C4-2B (cell line): ENCODE data around the gene CLK4.

ENCODE experiments used
- H3K27ac ChIP-seq: fragments of 450-650 bp; 2 replicates; pipeline ENCODE4 v1.5.1; 2017
- ZFX ChIP-seq: fragments of 450-650 bp; IDR thresholded peaks from 2 replicates; pipeline ENCODE4 v1.6.1; 2017
- TF ChIP-seq, protein P1 (sequence below): fragments of 450-650 bp; conservative IDR thresholded peaks from 2 replicates; pipeline ENCODE4 v1.5.1; 2017; ENCODE audit warnings: mild to moderate bottlenecking

CLK4 gene

DNA sequence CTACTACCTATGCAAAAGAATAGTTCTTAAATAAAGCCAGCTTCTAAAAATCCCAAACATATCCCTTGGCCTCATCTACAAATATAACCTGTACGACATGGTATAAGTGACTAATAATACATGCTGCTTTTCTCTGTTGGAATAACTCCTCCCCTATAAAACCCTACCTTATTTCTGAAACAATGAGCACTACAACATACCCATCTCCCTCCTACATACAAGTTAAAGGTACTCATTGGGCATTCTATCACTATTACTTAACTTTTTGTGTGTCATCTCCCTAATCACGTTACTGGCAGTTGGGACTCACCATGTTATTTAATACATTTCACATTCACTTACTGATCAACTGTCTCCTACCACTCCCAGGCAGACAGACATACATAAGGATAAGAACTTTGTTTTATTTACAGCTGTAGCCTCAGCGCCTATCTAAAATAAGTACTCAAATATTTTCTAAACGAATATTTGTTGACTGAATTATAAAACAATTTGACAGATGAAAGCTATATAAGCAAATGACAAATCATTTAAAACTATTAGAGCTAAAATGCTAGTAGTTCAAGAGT, 4.1 kb downstream of the CLK4 start:
- TF ChIP-seq, protein P1, sequence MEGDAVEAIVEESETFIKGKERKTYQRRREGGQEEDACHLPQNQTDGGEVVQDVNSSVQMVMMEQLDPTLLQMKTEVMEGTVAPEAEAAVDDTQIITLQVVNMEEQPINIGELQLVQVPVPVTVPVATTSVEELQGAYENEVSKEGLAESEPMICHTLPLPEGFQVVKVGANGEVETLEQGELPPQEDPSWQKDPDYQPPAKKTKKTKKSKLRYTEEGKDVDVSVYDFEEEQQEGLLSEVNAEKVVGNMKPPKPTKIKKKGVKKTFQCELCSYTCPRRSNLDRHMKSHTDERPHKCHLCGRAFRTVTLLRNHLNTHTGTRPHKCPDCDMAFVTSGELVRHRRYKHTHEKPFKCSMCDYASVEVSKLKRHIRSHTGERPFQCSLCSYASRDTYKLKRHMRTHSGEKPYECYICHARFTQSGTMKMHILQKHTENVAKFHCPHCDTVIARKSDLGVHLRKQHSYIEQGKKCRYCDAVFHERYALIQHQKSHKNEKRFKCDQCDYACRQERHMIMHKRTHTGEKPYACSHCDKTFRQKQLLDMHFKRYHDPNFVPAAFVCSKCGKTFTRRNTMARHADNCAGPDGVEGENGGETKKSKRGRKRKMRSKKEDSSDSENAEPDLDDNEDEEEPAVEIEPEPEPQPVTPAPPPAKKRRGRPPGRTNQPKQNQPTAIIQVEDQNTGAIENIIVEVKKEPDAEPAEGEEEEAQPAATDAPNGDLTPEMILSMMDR = no peak
- TF ChIP-seq ZFX = no peak
- H3K27ac ChIP-seq = no peak overlapping the region

DNA sequence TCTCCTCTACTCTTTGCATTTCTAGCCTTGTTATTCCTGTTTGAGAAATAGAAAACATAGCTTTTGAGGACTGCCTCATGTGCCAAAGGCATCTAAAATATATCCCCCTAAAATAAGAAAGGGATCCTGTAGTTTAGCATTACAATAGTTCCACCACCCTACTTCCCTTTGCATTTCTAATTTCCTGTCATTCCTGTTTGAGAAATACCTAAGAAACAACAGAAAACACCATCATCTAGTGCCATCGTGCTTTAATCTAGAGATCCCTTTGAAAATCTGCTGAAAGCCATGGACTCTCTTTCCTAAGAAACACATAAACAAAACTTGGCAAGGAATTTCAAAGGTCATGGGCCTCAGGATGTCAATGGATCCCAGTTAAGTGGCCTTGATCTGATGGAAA, 7.5 kb downstream of the CLK4 start:
- no peak overlapping the region for H3K27ac ChIP-seq
- TF ChIP-seq, protein P1 = no peak

DNA sequence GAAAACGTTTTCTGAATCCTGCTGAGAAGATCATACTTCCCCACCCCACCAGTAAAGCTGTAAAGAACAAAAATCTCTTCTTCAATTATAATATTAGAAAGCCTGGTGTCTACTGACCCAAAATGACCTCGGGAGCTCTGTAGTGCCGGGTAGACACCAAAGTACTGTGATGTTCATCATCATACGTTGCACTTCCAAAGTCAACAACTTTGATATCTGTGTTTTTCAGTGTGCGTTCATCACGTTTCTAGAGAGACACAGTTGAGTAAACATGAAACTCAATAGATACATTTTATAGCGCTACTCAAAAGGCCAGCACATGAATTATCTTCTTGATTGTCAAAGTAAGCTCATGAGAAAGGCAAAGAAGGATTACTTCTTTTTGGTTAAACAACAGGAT, 14.6 kb downstream of the CLK4 start:
- TF ChIP-seq ZFX = no peak
- TF ChIP-seq, protein P1 = no peak

DNA sequence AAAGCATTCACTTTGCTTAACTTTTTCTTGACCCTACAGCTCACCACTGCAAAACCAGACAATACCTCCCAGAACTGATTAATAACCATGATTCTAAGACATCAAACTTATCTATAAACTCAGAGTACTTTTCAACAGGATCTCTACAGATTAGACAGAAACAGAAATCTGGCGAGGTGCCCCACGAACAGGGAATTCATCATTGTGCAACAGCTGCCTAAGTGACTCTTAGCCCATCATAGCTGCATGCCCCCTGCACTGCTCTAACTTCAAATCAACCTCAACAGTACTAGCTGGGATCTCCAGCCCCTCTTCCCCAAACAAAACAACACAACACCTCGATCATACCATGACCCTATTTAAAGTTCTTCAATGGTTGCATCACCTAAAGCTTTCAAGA, 20.6 kb downstream of the CLK4 start:
- no peak overlapping the region for H3K27ac ChIP-seq
- no peak for TF ChIP-seq ZFX
- TF ChIP-seq, protein P1 = no peak

More for the DNA sequence above, 14.6 kb downstream of the CLK4 start:
- H3K27ac ChIP-seq = no peak overlapping the region

DNA sequence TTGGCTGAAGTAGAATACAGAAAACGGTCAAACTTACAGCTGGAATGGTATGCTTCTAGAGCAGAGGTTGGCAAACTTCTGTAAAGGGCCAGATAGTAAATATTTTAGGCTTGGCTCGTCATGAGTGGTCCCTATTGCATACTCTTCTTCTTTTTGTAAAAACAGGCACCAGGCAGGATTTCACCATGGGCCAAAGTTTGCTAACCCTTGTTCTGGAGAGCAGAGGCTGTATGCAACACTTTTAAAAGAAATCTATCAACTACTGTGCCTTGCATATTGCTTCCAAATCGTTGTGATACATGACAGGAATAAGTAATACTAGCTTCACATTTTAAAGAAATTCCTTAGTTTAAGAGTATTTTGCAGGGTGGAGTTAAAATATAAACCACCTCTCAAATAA, 21.1 kb downstream of the CLK4 start:
- TF ChIP-seq, protein P1 = no peak
- no peak for TF ChIP-seq ZFX
- no peak overlapping the region for H3K27ac ChIP-seq

DNA sequence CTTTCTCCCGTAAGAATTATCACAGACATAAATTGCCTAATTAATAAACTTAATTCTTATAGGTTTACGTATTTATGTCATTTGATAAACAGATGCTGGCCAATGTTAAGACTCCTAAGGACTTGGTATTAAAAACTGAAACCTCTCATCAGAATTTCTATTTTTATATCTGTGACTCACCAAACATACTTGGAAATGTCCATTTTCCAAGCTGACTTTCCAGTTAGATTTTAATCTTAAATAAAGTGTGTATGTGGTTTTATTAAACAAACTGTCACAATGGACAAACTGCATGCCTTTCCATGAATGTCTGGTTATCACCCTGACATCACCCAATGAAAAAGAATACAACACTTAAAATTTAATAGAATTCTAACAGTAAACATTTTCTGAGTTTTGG, 24.1 kb downstream of the CLK4 start:
- TF ChIP-seq, protein P1 = no peak
- no peak for TF ChIP-seq ZFX

DNA sequence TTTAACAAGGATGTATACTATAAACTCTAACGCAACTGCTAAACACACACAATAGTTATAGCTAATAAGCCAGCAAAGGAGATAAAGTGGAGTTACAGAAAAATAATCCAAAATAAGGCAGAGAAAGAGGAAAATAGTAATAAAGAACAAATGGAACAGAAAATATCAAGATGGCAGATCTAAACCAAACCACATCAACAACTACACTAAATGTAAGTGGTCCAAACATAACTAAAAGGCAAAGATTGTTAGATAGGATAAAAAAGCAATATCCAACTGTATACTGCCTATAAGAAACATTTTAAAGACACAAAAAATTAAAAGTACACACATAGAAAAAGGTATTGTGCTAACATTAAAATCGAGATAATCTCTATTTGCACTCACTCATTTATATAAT, 31.1 kb downstream of the CLK4 start:
- H3K27ac ChIP-seq = no peak overlapping the region
- no peak for TF ChIP-seq ZFX
- TF ChIP-seq, protein P1 = no peak

More for the DNA sequence above, 24.1 kb downstream of the CLK4 start:
- no peak overlapping the region for H3K27ac ChIP-seq
